Lower leg skin (tissue), 4 donors: Measurements from ENCODE around the gene OR6S1. TPM values are rescaled to one million over a fixed set of nuclear protein-coding genes. Genes with fewer than 3 reads are reported as not detected.
"Not testable (repeated sequence)": the region's sequence is repeated elsewhere in the genome, so short reads cannot be mapped to it uniquely, and the experiment has no call there.

ENCODE experiments used
- DNase-seq, 2 donors: peaks; one replicate each; pipeline ENCODE4 v3.0.0-alpha.2; 2019; ENCODE audit warnings: low spot score in 2 of 2
- H3K4me3 ChIP-seq: fragments of 200-600 bp; sonication (generic); 2 replicates; pipeline ENCODE4 v1.5.1; 2017; ENCODE audit warnings: mild to moderate bottlenecking, low read depth; ENCODE audit not compliant: poor library complexity, severe bottlenecking
- CTCF ChIP-seq, 3 donors: fragments of 450-650 bp; IDR thresholded peaks; one replicate each; pipeline ENCODE4 v1.5.1; 2016; ENCODE audit warnings: antibody characterized with exemption in 3 of 3, mild to moderate bottlenecking in 3 of 3, moderate library complexity in 2 of 3
- POLR2A ChIP-seq, 2 donors: fragments of 450-650 bp; IDR thresholded peaks; one replicate each; pipeline ENCODE4 v1.6.1; 2016 to 2017; ENCODE audit warnings: antibody characterized with exemption in 2 of 2, mild to moderate bottlenecking in 1 of 2, moderate library complexity in 1 of 2
- WGBS, 2 donors: methylation state at CpG; one replicate each; pipeline ENCODE4 v1.1.5; 2018; 5-methylcytosine and 5-hydroxymethylcytosine counted together
- intact Hi-C: fragments of 100-400 bp; cut with DNase I; formaldehyde crosslinking; loops from one replicate; pipeline ENCODE4 v1.15.0; 2023; ENCODE audit warnings: low total_unique reads
- total RNA-seq, 4 donors: library from RNA; depleted of rRNA; stranded (reverse); fragments of >200 nt; gene quantifications; one replicate each; pipeline ENCODE4 v1.1.0, GENCODE V29; 2016

The OR6S1 gene
- total RNA-seq, 4 donors from 2014 or later = not detected

- intact Hi-C loops = no loop called here
- 34 to 65% methylated on average over 28 to 29 of the region's 29 CpGs for WGBS, 2 donors
- TF ChIP-seq CTCF (IDR thresholded peaks at IDR 0.05) = no peak
- no peak for TF ChIP-seq POLR2A (IDR thresholded peaks at IDR 0.05)
Measured at GRCh38 chr14:20622816-20623291, 18.6 kb downstream of the OR6S1 start.

DNA sequence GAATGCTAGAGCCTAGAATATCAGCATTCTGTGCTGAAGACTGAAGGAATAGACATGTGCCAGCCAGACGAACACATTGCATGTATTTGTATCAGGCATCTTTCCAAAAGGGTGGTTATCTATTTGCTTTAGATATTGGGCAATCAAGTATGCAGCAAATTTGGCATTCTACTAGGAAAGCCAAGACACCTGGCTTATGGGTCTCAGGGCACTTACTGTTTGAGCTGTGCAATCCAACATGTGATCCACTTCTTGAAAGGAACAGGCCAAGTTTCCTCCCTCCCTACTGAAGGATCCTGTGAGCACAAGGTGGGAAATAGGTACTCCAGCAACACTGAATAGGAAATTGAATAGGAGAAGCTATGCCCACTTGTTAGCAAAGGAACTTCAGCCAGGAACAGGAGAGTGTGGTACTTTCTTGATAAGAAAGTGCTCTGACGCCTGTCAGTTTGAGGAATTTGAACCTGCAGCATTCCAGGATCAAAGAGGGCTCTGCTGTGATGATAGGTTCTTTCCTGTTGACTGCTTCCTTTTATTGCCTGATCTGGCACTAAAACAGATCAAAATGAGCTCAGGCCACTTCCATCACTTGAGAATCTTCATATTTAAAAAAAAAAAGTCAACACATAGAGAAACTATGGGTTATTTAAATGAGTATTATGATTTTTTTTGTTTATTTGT lies 20.6 kb downstream of the OR6S1 start:
- intact Hi-C loops = no loop called here
- WGBS, 2 donors = 49 to 50% methylated on average over 2 of the region's 2 CpGs
- no peak for TF ChIP-seq POLR2A (IDR thresholded peaks at IDR 0.05)
- no peak for TF ChIP-seq CTCF (IDR thresholded peaks at IDR 0.05)
- H3K4me3 ChIP-seq = no peak overlapping the region
- DNase-seq = no peak

More at GRCh38 chr14:20622816-20623291, 18.6 kb downstream of the OR6S1 start:
- H3K4me3 ChIP-seq = no peak overlapping the region
- no peak for DNase-seq

DNA sequence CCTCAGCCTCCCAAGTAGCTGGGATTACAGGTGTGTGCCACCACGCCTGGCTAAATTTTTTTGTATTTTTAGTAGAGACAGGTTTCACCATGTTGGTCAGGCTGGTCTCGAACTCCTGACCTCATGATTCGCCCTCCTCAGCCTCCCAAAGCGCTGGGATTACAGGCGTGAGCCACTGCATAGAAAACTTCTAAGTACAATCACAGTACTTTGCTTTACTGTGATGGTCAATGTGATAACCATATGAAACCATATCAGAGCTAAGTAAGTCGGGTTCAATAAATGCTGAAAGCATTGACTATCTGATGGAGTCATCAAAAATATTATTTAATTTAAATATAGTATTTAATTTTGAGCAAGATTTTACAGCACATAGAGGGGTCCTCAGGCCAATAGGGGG lies 21.8 kb downstream of the OR6S1 start:
- DNase-seq, H3K4me3 ChIP-seq, intact Hi-C loops: not testable (repeated sequence)
- WGBS, 2 donors = 85 to 90% methylated on average over 6 of the region's 6 CpGs

DNA sequence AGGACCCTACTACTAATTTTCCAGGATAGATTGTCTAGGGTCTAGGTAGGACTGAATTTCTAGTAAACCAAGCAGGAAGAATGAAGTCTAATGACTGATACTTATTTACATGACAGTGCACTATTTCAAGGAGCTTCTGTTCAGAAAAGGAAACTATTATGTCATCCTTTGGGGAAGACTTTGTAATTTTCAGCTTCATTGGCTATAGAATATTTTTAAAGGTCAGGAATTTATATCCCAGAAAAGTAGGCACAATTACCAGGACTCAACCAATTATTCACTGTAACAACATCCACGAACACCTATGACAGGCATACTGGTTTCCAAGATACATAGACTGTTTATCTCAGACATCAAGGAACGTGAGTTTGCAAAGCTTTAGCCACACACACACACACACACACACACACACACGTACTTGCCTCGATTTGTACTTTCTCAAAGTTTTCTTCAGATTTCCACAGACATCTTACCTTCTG lies 23.2 kb downstream of the OR6S1 start:
- intact Hi-C loops = no loop called here
- whole genome bisulfite sequencing, 2 donors = 52 to 59% methylated on average over 4 of the region's 4 CpGs
- no peak for DNase-seq
- H3K4me3 ChIP-seq = no peak overlapping the region
- TF ChIP-seq POLR2A (IDR thresholded peaks at IDR 0.05) = no peak
- TF ChIP-seq CTCF (IDR thresholded peaks at IDR 0.05) = no peak

DNA sequence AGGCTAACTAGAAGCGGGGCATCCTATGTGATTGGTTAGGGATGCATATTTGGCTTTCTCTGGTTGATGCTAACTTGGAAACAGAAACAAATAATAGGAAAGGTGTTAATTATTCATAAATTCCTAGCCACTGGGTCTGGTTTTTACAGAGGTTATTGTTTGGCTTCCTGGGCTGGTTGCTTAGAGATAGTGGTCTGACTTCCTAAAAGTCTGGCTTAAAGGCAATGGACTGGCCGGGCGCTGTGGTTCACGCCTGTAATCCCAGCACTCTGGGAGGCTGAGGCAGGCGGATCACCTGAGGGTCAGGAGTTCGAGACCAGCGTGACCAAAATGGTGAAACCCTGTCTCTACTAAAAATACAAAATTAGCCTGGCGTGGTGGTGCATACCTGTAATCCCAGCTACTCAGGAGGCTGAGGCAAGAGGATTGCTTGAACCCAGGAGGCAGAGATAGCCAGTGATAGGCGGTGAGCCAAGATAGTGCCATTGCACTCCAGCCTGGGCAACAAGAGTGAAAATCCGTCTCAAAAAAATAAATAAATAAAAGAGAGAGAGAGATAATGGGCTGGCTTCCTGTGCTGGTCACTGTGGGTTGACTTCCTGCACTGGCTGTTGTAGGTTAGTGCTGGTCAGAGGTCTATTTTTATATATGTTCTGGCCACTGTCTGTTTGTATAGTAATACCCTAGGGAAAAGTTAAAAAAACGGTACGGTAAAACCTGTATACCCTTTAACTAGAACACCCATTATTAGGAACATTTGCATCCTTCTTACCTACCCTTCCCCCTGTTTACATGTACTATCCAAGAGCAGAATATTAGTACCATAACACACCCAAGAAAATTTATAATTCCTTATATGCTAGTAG lies 24.1 kb downstream of the OR6S1 start:
- TF ChIP-seq POLR2A (IDR thresholded peaks at IDR 0.05) (no peak), CTCF (IDR thresholded peaks at IDR 0.05) (no peak)
- no peak overlapping the region for H3K4me3 ChIP-seq
- intact Hi-C loops = no loop called here
- WGBS, 2 donors = 88% methylated on average over 12 of the region's 12 CpGs
- no peak for DNase-seq

DNA sequence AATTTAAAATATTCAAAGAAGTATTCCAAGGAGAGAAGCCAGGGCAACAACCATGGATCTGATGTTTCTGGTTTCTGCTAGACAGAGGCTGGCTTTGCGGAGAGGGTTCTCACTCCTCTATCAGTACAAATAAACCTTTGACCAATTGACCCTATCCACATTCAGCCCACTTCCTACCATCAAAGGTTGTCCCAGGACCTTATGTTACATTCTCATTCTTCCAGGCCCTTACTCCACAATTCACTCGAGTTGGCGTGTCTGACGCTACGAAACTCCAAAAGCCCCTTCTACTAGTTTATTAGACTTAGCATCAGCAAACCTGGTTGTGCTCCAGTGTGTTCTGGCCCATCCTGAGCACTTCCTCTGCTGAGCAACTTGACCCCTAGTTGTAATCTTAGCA lies 25.5 kb downstream of the OR6S1 start:
- no peak overlapping the region for H3K4me3 ChIP-seq
- 79 to 87% methylated on average over 5 of the region's 5 CpGs for WGBS, 2 donors
- intact Hi-C loops = no loop called here
- no peak for DNase-seq
- TF ChIP-seq CTCF (IDR thresholded peaks at IDR 0.05) (no peak), POLR2A (IDR thresholded peaks at IDR 0.05) (no peak)
